ENCODE measurements around the gene GFRA3.

DNA sequence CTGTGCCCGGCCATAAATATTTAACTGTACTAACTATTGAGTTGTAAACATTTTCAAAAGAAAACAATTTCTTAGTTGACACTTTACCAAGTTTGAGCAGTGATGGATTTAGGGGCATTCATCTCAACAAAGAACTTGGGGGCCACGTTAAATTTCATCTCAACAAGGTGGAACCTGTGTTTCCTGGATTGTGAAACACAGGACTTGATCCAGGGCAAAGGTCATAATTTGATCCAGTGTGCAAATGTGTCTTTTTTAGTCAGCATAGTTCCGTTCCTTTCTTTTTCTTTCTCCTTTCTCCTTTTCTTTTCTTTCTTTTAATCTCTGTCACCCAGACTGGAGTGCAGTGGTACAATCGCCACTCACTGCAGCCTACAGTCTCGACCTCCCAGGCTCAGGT, 3.1 kb downstream of the GFRA3 start:
- TF ChIP-seq, protein P1, sequence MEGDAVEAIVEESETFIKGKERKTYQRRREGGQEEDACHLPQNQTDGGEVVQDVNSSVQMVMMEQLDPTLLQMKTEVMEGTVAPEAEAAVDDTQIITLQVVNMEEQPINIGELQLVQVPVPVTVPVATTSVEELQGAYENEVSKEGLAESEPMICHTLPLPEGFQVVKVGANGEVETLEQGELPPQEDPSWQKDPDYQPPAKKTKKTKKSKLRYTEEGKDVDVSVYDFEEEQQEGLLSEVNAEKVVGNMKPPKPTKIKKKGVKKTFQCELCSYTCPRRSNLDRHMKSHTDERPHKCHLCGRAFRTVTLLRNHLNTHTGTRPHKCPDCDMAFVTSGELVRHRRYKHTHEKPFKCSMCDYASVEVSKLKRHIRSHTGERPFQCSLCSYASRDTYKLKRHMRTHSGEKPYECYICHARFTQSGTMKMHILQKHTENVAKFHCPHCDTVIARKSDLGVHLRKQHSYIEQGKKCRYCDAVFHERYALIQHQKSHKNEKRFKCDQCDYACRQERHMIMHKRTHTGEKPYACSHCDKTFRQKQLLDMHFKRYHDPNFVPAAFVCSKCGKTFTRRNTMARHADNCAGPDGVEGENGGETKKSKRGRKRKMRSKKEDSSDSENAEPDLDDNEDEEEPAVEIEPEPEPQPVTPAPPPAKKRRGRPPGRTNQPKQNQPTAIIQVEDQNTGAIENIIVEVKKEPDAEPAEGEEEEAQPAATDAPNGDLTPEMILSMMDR (IDR thresholded peaks at IDR 0.05), result no peak
- TF ChIP-seq EP300 (IDR thresholded peaks at IDR 0.05) (no peak), POLR2A (IDR thresholded peaks at IDR 0.05) (no peak), POLR2AphosphoS5 (IDR thresholded peaks at IDR 0.05) (no peak)

All from suprapubic skin (tissue), 4 donors.